Calu3 (cell line): ENCODE measurements around the gene CALML3. TPM values are rescaled to one million over a fixed set of nuclear protein-coding genes. Genes with fewer than 3 reads are reported as not detected.

Experiments used
- BruUV-seq: library from RNA; stranded (reverse); fragments of 400-500 nt; replicated peaks from 2 replicates; lab custom pipeline; 2021; lab: Mats Ljungman, UMichigan
- CTCF ChIA-PET: fragments of 300-600 bp; sonication (Branson Sonifier 250); formaldehyde crosslinking; loops from one replicate; lab custom pipeline; 2022; ENCODE audit warnings: antibody characterized with exemption; lab: Charles Lee
- DNase-seq: peaks from one replicate; pipeline ENCODE4 v3.0.0; 2022
- H3K27ac Mint-ChIP-seq: one replicate; pipeline ENCODE4 v1.8.0; 2022; ENCODE audit warnings: mixed read lengths; ENCODE audit not compliant: unreplicated experiment
- H3K27me3 Mint-ChIP-seq: one replicate; pipeline ENCODE4 v1.8.0; 2022; ENCODE audit warnings: mixed read lengths; ENCODE audit not compliant: unreplicated experiment
- H3K36me3 Mint-ChIP-seq: one replicate; pipeline ENCODE4 v1.8.0; 2022; ENCODE audit warnings: mild to moderate bottlenecking, moderate library complexity, mixed read lengths; ENCODE audit not compliant: insufficient read depth, unreplicated experiment
- H3K4me1 Mint-ChIP-seq: one replicate; pipeline ENCODE4 v1.8.0; 2022; ENCODE audit warnings: mild to moderate bottlenecking, low read depth, mixed read lengths; ENCODE audit not compliant: unreplicated experiment
- H3K4me3 Mint-ChIP-seq: one replicate; pipeline ENCODE4 v1.8.0; 2022; ENCODE audit warnings: mild to moderate bottlenecking, low read depth, moderate library complexity, mixed read lengths; ENCODE audit not compliant: unreplicated experiment
- H3K9me3 Mint-ChIP-seq: one replicate; pipeline ENCODE4 v1.8.0; 2022; ENCODE audit warnings: low read depth, mixed read lengths; ENCODE audit not compliant: unreplicated experiment
- CTCF ChIP-seq: fragments of 200-600 bp; IDR thresholded peaks from one replicate; pipeline ENCODE4 v1.8.0; 2022; ENCODE audit warnings: antibody characterized with exemption; ENCODE audit not compliant: unreplicated experiment
- intact Hi-C: fragments of 100-400 bp; cut with micrococcal nuclease; formaldehyde crosslinking; loops from one replicate; pipeline ENCODE4 v1.10.0; 2022; ENCODE audit not compliant: unreplicated experiment
- total RNA-seq: library from RNA; stranded (reverse); gene quantifications from 2 replicates; pipeline ENCODE4 v1.2.3, GENCODE V29; 2022

Gene CALML3
- total RNA-seq, 1 experiment from 2014 or later: not detected

- Mint-ChIP-seq H3K27ac (no peak overlapping the region), H3K36me3 (peaks cover 2% of the 10 kb centered on the region), H3K4me1 (peaks cover 20% of the 10 kb centered on the region), H3K9me3 (peaks cover 7% of the 10 kb centered on the region), H3K4me3 (no peak overlapping the region), H3K27me3 (peaks cover 10% of the 10 kb centered on the region)
- BruUV-seq: no TSS peak
- CTCF ChIA-PET: interaction anchor here (1.6 kb wide), 1 partner anchor 11 kb away, joined by 5 read pairs; no protein-coding TSS in a partner anchor
- no peak for DNase-seq
- intact Hi-C loops: no loop called here
- TF ChIP-seq CTCF: no peak
Measured at GRCh38 chr10:5512881-5513612, 11.7 kb upstream of the CALML3 start.

- intact Hi-C loops: no loop called here
- peaks cover 26% of the 10 kb centered on the region for H3K4me1 Mint-ChIP-seq
- no TSS peak for BruUV-seq
- peaks cover 10% of the 10 kb centered on the region for H3K9me3 Mint-ChIP-seq
- H3K36me3 Mint-ChIP-seq: peaks cover 6% of the 10 kb centered on the region
- CTCF ChIA-PET: interaction anchor here (1.6 kb wide), 1 partner anchor 10 kb away, joined by 5 read pairs; no protein-coding TSS in a partner anchor
- H3K4me3 Mint-ChIP-seq: no peak overlapping the region
- no peak for TF ChIP-seq CTCF
- H3K27me3 Mint-ChIP-seq: peaks cover under 1% of the 10 kb centered on the region
- no peak overlapping the region for H3K27ac Mint-ChIP-seq
- DNase-seq: no peak
Measured at GRCh38 chr10:5514226-5514850, 10.4 kb upstream of the CALML3 start.

DNA sequence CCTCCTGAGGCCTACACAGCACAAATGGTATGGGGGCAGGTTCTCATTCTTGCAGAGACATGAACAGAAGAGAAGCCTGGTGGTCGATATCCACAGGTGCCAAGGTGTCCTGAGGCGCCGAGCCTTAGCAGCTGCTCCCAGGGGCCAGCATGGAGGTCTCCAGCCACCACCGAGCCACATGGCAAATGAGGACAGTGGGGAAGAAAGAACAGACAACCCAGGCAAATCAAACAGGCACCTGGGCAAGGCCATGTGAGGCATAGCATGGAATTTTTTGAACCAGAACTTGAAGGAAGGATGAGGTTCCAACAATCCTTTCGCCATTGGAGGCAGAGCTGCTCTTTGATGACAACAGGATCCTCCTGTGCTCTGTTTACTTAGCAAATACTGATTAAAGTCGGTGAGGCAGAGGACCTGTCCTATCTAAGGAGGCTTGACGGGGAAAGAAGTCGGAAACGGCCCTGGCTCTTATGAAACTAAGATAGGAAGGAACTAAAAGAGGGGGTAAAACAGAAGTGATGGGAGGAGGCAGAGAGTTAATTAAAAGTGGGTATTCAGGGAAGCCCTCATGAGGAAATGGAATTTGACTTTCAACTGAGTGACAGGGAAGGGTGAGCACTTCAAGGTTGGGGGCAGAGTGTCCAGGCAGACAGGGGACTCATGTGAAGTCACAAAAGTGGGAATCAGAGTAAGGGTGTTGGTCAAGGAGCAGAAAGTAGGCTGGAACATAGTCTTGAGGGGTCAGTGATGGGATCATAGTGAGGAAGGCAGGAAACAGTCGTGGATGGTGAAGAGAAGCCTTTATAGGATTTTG is 8.6 kb upstream of the CALML3 start:
- Mint-ChIP-seq H3K9me3 (peaks cover 10% of the 10 kb centered on the region), H3K4me1 (peaks cover 26% of the 10 kb centered on the region), H3K36me3 (peaks cover 6% of the 10 kb centered on the region), H3K27ac (no peak overlapping the region), H3K27me3 (no peaks in the 10 kb centered on the region), H3K4me3 (no peak overlapping the region)
- no peak for TF ChIP-seq CTCF
- CTCF ChIA-PET: no interaction called here
- BruUV-seq: no TSS peak
- no peak for DNase-seq
- intact Hi-C loops: no loop called here

DNA sequence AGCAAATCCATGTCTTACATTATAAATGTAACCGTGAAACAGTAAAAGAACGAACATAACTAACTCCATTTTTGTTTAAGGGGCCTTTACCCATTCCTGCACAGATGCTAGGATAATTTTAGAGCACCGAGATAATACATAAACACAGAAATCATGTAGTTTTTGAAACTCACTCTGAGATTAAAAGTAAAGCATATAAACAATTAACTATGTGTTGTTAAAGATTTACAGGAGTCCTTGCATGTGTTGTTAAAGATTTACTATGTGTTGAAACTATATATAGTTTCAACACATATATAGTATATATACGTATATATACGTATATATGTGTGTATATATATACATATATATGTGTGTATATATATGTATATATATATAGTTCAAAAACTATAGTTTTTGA is 7.2 kb upstream of the CALML3 start:
- Mint-ChIP-seq H3K4me1 (peaks cover 26% of the 10 kb centered on the region), H3K36me3 (peaks cover 6% of the 10 kb centered on the region), H3K27me3 (no peaks in the 10 kb centered on the region), H3K4me3 (no peak overlapping the region), H3K27ac (no peak overlapping the region), H3K9me3 (peaks cover 10% of the 10 kb centered on the region)
- CTCF ChIA-PET: no interaction called here
- no TSS peak for BruUV-seq
- no peak for DNase-seq
- intact Hi-C loops: no loop called here
- TF ChIP-seq CTCF: no peak
